PC-3 (cell line): ENCODE results near the gene TRAF5. TPM values are rescaled to one million over a fixed set of nuclear protein-coding genes. Genes with fewer than 3 reads are reported as not detected.

ENCODE experiments used
- ATAC-seq: fragments of 200-7000 bp; cut with Tn5 transposase; 2 replicates; pipeline ENCODE4 v1.9.1; 2020; ENCODE audit warnings: mild to moderate bottlenecking, moderate library complexity
- BruUV-seq: library from RNA; stranded (reverse); fragments of 400-500 nt; replicated peaks from 2 replicates; lab custom pipeline; 2021; lab: Mats Ljungman, UMichigan
- CTCF ChIA-PET: fragments of 300-600 bp; sonication (Branson Sonifier 250); formaldehyde crosslinking; loops from one replicate; lab custom pipeline; 2022; ENCODE audit warnings: antibody characterized with exemption; lab: Charles Lee
- POLR2A ChIA-PET: fragments of 300-600 bp; sonication (Branson Sonifier 250); formaldehyde crosslinking; loops from one replicate; lab custom pipeline; 2022; ENCODE audit warnings: antibody characterized with exemption; ENCODE audit not compliant: unreplicated experiment; lab: Charles Lee
- DNase-seq: peaks from one replicate; pipeline ENCODE4 v3.0.0-alpha.2; 2015
- H2AFZ ChIP-seq: fragments of 300-600 bp; sonication (generic); 2 replicates; pipeline ENCODE4 v1.6.0; 2016; ENCODE audit warnings: antibody characterized with exemption, low read length
- H3F3A ChIP-seq: fragments of 300-600 bp; sonication (generic); one replicate; pipeline ENCODE4 v1.6.0; 2017; ENCODE audit warnings: antibody characterized with exemption, low read length, control low read depth, mild to moderate bottlenecking; ENCODE audit not compliant: unreplicated experiment
- H3K27ac ChIP-seq: fragments of 300-600 bp; sonication (generic); 2 replicates; pipeline ENCODE4 v1.5.1; 2016; ENCODE audit warnings: mild to moderate bottlenecking, low read length
- H3K27me3 ChIP-seq: fragments of 300-600 bp; sonication (generic); 2 replicates; pipeline ENCODE4 v1.6.1; 2016; ENCODE audit warnings: low read length, mixed read lengths
- H3K36me3 ChIP-seq: fragments of 300-600 bp; sonication (generic); 2 replicates; pipeline ENCODE4 v1.6.1; 2016; ENCODE audit warnings: low read depth, mixed run types, low read length, mixed read lengths
- H3K4me1 ChIP-seq: fragments of 300-600 bp; sonication (generic); 2 replicates; pipeline ENCODE4 v1.5.1; 2016; ENCODE audit warnings: low read length; ENCODE audit not compliant: insufficient read depth
- H3K4me2 ChIP-seq: fragments of 300-600 bp; sonication (generic); 2 replicates; pipeline ENCODE4 v1.6.0; 2016; ENCODE audit warnings: low read length
- H3K4me3 ChIP-seq: fragments of 300-600 bp; sonication (generic); 2 replicates; pipeline ENCODE4 v1.5.1; 2016; ENCODE audit warnings: mild to moderate bottlenecking, low read length, mixed read lengths
- H3K79me2 ChIP-seq: fragments of 300-600 bp; sonication (generic); 2 replicates; pipeline ENCODE4 v1.6.1; 2017; ENCODE audit warnings: low read length, mixed read lengths
- H3K9ac ChIP-seq: fragments of 300-600 bp; sonication (generic); 2 replicates; pipeline ENCODE4 v1.6.0; 2016; ENCODE audit warnings: mild to moderate bottlenecking, low read length
- H3K9me2 ChIP-seq: fragments of 300-600 bp; sonication (generic); replicated peaks from 2 replicates; pipeline ENCODE4 v1.6.1; 2016; ENCODE audit warnings: mixed run types, low read length, mixed read lengths
- H3K9me3 ChIP-seq: fragments of 300-600 bp; sonication (generic); 2 replicates; pipeline ENCODE4 v1.6.1; 2016; ENCODE audit warnings: low read length, mixed read lengths
- H4K20me1 ChIP-seq: fragments of 300-600 bp; sonication (generic); 2 replicates; pipeline ENCODE4 v1.6.1; 2016; ENCODE audit warnings: low read length, mixed read lengths
- EZH2 ChIP-seq: fragments of 300-600 bp; sonication (generic); IDR thresholded peaks from one replicate; pipeline ENCODE4 v1.6.1; 2017; ENCODE audit warnings: antibody characterized with exemption, mild to moderate bottlenecking, low read length; ENCODE audit not compliant: unreplicated experiment
- EZH2phosphoT487 ChIP-seq: fragments of 300-600 bp; sonication (generic); IDR thresholded peaks from 2 replicates; pipeline ENCODE4 v1.6.1; 2018; ENCODE audit warnings: mild to moderate bottlenecking, antibody characterized with exemption, low read length, borderline replicate concordance
- intact Hi-C: fragments of 100-400 bp; cut with micrococcal nuclease; formaldehyde crosslinking; loops from 2 replicates; pipeline ENCODE4 v1.9.0; 2023
- total RNA-seq: library from RNA; depleted of rRNA; stranded (reverse); fragments of >200 nt; gene quantifications from 2 replicates; pipeline ENCODE4 v1.2.3, GENCODE V29; 2014
- TF ChIP-seq, protein P1 (sequence below): fragments of 300-600 bp; sonication (generic); conservative IDR thresholded peaks from 2 replicates; pipeline ENCODE4 v1.5.1; 2017; ENCODE audit warnings: antibody characterized with exemption, low read depth, mild to moderate bottlenecking, low read length

Gene TRAF5
- total RNA-seq, 1 experiment from 2014 or later: 12.2 TPM

DNA sequence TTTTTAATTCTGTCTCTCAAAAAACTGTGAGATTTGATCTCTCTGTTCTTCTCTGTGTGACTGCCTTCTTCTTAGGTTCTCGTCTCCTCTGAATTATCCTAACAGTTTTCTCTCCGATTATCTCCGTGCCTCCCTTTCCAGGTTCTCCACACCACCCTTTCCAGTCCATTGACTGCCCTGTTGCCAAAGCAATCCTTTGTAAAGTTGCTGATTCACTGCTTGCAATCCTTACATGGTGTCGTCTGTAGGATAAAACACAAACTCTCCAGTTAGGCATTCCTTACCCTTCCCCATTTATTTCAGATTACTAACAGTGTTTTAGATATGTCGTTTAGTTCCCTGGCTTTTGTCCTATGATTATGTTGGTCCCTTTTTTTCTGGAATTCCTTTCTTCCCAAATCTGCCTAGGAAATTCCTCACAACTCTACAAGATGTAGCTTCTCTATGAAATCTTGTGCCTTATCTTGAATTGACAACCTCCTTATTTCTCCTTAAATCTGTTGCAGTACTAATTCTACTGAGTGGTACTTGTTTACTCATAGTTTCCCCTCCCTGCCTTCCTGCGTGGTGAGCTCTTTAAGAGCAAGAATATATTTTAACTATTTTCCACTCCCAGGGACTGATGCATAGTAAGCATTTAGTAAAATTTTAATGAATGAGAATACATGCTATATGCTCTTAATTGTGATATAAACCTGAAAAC lies 45.2 kb upstream of the TRAF5 start:
- ATAC-seq (peak; percentile 56), DNase-seq (no peak)
- H3K9me3 ChIP-seq: no peaks in the 10 kb centered on the region
- ChIA-PET POLR2A (interaction anchor here (0.6 kb wide), 1 partner anchor 897 kb away, joined by 7 read pairs; no protein-coding TSS in a partner anchor), CTCF (no interaction called here)
- peaks cover 6% of the 10 kb centered on the region; the same call in 1 of the 2 replicates for H3K4me1 ChIP-seq
- H3K9ac ChIP-seq: no peak overlapping the region
- no peak overlapping the region for H3K4me3 ChIP-seq
- TF ChIP-seq EZH2: no peak
- no peak for TF ChIP-seq EZH2phosphoT487
- TF ChIP-seq, protein P1, sequence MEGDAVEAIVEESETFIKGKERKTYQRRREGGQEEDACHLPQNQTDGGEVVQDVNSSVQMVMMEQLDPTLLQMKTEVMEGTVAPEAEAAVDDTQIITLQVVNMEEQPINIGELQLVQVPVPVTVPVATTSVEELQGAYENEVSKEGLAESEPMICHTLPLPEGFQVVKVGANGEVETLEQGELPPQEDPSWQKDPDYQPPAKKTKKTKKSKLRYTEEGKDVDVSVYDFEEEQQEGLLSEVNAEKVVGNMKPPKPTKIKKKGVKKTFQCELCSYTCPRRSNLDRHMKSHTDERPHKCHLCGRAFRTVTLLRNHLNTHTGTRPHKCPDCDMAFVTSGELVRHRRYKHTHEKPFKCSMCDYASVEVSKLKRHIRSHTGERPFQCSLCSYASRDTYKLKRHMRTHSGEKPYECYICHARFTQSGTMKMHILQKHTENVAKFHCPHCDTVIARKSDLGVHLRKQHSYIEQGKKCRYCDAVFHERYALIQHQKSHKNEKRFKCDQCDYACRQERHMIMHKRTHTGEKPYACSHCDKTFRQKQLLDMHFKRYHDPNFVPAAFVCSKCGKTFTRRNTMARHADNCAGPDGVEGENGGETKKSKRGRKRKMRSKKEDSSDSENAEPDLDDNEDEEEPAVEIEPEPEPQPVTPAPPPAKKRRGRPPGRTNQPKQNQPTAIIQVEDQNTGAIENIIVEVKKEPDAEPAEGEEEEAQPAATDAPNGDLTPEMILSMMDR: no peak
- H3F3A ChIP-seq: no peaks in the 10 kb centered on the region
- H3K9me2 ChIP-seq: no peaks in the 10 kb centered on the region
- no peak overlapping the region for H3K4me2 ChIP-seq
- no peak overlapping the region for H2AFZ ChIP-seq
- no peaks in the 10 kb centered on the region for H3K27me3 ChIP-seq
- intact Hi-C loops: no loop called here
- BruUV-seq: no TSS peak
- no peaks in the 10 kb centered on the region for H3K79me2 ChIP-seq
- H4K20me1 ChIP-seq: no peaks in the 10 kb centered on the region
- H3K36me3 ChIP-seq: peaks cover 25% of the 10 kb centered on the region; the same call in 1 of the 2 replicates
- peak overlapping the region; percentile 23 for H3K27ac ChIP-seq

DNA sequence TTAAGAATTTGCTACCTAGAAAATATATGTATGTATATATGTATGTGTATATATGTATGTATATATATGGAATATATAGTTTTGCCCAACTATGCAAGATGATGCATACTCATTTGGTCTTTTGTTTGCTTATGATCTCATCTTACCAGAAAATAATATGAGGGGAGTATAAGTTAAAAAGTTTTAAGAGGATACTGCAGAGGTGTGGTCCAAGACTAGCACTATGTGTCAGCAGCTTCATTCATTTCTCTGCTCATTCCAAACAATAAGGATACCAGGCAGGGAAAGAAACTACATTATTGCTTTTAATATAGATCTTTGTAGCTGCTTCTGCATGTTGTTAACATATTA lies 44.6 kb upstream of the TRAF5 start:
- DNase-seq (peak; percentile 28), ATAC-seq (peak; percentile 94)
- Histone ChIP-seq H4K20me1 (no peaks in the 10 kb centered on the region), H3K9me3 (no peaks in the 10 kb centered on the region), H3K4me1 (peaks cover 6% of the 10 kb centered on the region; the same call in 1 of the 2 replicates), H3K4me2 (no peak overlapping the region), H3K27me3 (no peaks in the 10 kb centered on the region), H3K9me2 (no peaks in the 10 kb centered on the region), H2AFZ (no peak overlapping the region), H3K79me2 (no peaks in the 10 kb centered on the region), H3F3A (no peaks in the 10 kb centered on the region), H3K9ac (no peak overlapping the region), H3K36me3 (peaks cover 28% of the 10 kb centered on the region; the same call in 1 of the 2 replicates), H3K4me3 (no peak overlapping the region), H3K27ac (no peak overlapping the region)
- TF ChIP-seq EZH2 (no peak), EZH2phosphoT487 (no peak)
- TF ChIP-seq, protein P1: no peak
- BruUV-seq: no TSS peak
- POLR2A ChIA-PET: interaction anchor here (0.6 kb wide), 1 partner anchor 897 kb away, joined by 7 read pairs; no protein-coding TSS in a partner anchor
- CTCF ChIA-PET: no interaction called here
- intact Hi-C loops: no loop called here

DNA sequence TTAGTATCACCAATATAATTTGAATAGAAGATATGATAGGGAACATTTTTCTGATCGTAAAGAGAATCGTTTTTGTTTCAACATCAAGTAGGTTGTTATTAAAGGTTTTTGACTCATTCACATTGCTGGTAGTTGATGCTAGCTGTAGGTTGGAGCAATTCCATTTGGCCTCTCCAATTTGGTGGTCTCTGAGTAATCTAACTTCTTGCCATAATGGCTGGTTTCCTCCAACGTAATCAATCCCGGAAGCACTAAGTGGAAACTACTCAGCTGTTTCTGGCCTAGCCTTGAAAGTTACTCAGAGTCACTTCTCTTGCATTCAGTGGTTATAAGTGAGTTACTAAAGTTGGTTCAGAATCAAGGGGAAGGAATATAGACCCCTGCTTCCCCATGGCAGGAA lies 41.4 kb upstream of the TRAF5 start:
- no peaks in the 10 kb centered on the region for H3F3A ChIP-seq
- ChIA-PET CTCF (no interaction called here), POLR2A (interaction anchor here (0.6 kb wide), 1 partner anchor 750 kb away, joined by 3 read pairs; the partner anchor contains the start of genes DTL and INTS7)
- H4K20me1 ChIP-seq: no peaks in the 10 kb centered on the region
- no peak overlapping the region for H2AFZ ChIP-seq
- BruUV-seq: no TSS peak
- TF ChIP-seq EZH2phosphoT487 (no peak), EZH2 (no peak)
- TF ChIP-seq, protein P1: no peak
- no peaks in the 10 kb centered on the region for H3K79me2 ChIP-seq
- H3K36me3 ChIP-seq: peaks cover 28% of the 10 kb centered on the region; the same call in 1 of the 2 replicates
- H3K27me3 ChIP-seq: no peaks in the 10 kb centered on the region
- no peak overlapping the region for H3K4me3 ChIP-seq
- H3K9me2 ChIP-seq: no peaks in the 10 kb centered on the region
- no peak for ATAC-seq
- no peak overlapping the region for H3K9ac ChIP-seq
- H3K4me2 ChIP-seq: no peak overlapping the region
- no peak for DNase-seq
- peaks cover 6% of the 10 kb centered on the region; the same call in 1 of the 2 replicates for H3K4me1 ChIP-seq
- no peak overlapping the region for H3K27ac ChIP-seq
- no peaks in the 10 kb centered on the region for H3K9me3 ChIP-seq
- intact Hi-C loops: no loop called here
